ENCODE data around the gene CMC2. TPM values are rescaled to one million over a fixed set of nuclear protein-coding genes. Genes with fewer than 3 reads are reported as not detected.

CMC2 gene
- total and polyA plus RNA-seq, 9 of the 15 experiments (the other 6 are each of a cell fraction or from before 2014, with no cell fraction given): 122 to 501 (median 172) TPM

DNA sequence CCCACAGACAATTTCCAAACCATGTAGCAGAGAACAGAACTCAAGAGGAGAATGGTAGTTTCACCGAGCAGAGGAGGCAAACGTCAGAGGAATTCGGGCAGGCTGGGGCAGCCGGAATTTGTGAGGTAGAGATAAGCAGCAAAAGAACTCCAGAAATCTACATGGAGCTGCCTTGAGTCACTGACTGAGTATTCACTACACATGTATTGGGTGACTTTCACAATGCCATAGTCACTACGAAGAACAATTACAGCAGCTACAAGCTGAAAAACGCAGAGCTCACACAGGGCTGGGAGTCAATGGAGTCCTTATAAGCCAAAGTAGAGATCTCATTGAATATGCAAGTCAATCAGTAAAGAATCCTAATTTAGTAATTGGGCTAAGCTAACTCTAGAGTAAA is 13.4 kb downstream of the CMC2 start (continued):
- TF ChIP-seq ETS2 (tag; IDR thresholded peaks at IDR 0.05; ENCODE audit: borderline replicate concordance, poor library complexity, severe bottlenecking): no peak
- TF ChIP-seq ZNF165 (CRISPR knock-in tag; IDR thresholded peaks at IDR 0.05; ENCODE audit: borderline replicate concordance): no peak
- TF ChIP-seq RBM15 (IDR thresholded peaks at IDR 0.05; ENCODE audit: insufficient read depth, low read length): no peak
- TF ChIP-seq BDP1 (IDR thresholded peaks at IDR 0.05; ENCODE audit: insufficient read depth, insufficient read length): no peak
- no peak for TF ChIP-seq ZC3H4 (CRISPR knock-in tag; IDR thresholded peaks at IDR 0.05; ENCODE audit: borderline replicate concordance)
- TF ChIP-seq, protein P1, sequence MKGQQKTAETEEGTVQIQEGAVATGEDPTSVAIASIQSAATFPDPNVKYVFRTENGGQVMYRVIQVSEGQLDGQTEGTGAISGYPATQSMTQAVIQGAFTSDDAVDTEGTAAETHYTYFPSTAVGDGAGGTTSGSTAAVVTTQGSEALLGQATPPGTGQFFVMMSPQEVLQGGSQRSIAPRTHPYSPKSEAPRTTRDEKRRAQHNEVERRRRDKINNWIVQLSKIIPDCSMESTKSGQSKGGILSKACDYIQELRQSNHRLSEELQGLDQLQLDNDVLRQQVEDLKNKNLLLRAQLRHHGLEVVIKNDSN (CRISPR knock-in tag; IDR thresholded peaks at IDR 0.05): no peak
- no peak for TF ChIP-seq MYNN (IDR thresholded peaks at IDR 0.05)
- TF ChIP-seq MYNN (CRISPR knock-in tag; IDR thresholded peaks at IDR 0.05): no peak
- no peak for TF ChIP-seq CCAR2 (IDR thresholded peaks at IDR 0.05; ENCODE audit: low read depth, low read length)
- no peak for TF ChIP-seq BRD9 (IDR thresholded peaks at IDR 0.05; ENCODE audit: low read depth, partially characterized antibody)
- TF ChIP-seq SMARCC2 (IDR thresholded peaks at IDR 0.05; ENCODE audit: low read depth): peak; percentile 46; the same call in 1 of the 2 replicates
- TF ChIP-seq, protein P2, sequence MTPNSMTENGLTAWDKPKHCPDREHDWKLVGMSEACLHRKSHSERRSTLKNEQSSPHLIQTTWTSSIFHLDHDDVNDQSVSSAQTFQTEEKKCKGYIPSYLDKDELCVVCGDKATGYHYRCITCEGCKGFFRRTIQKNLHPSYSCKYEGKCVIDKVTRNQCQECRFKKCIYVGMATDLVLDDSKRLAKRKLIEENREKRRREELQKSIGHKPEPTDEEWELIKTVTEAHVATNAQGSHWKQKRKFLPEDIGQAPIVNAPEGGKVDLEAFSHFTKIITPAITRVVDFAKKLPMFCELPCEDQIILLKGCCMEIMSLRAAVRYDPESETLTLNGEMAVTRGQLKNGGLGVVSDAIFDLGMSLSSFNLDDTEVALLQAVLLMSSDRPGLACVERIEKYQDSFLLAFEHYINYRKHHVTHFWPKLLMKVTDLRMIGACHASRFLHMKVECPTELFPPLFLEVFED (CRISPR knock-in tag; conservative IDR thresholded peaks at IDR 0.05): no peak
- TF ChIP-seq ZEB2 (IDR thresholded peaks at IDR 0.05): no peak
- TF ChIP-seq RBM39 (optimal IDR thresholded peaks at IDR 0.05; ENCODE audit: low read depth, low read length): no peak
- no peak for TF ChIP-seq ZNF75A (CRISPR knock-in tag; IDR thresholded peaks at IDR 0.05)
- TF ChIP-seq ZNF212 (CRISPR knock-in tag; IDR thresholded peaks at IDR 0.05): no peak
- TF ChIP-seq, protein P3, sequence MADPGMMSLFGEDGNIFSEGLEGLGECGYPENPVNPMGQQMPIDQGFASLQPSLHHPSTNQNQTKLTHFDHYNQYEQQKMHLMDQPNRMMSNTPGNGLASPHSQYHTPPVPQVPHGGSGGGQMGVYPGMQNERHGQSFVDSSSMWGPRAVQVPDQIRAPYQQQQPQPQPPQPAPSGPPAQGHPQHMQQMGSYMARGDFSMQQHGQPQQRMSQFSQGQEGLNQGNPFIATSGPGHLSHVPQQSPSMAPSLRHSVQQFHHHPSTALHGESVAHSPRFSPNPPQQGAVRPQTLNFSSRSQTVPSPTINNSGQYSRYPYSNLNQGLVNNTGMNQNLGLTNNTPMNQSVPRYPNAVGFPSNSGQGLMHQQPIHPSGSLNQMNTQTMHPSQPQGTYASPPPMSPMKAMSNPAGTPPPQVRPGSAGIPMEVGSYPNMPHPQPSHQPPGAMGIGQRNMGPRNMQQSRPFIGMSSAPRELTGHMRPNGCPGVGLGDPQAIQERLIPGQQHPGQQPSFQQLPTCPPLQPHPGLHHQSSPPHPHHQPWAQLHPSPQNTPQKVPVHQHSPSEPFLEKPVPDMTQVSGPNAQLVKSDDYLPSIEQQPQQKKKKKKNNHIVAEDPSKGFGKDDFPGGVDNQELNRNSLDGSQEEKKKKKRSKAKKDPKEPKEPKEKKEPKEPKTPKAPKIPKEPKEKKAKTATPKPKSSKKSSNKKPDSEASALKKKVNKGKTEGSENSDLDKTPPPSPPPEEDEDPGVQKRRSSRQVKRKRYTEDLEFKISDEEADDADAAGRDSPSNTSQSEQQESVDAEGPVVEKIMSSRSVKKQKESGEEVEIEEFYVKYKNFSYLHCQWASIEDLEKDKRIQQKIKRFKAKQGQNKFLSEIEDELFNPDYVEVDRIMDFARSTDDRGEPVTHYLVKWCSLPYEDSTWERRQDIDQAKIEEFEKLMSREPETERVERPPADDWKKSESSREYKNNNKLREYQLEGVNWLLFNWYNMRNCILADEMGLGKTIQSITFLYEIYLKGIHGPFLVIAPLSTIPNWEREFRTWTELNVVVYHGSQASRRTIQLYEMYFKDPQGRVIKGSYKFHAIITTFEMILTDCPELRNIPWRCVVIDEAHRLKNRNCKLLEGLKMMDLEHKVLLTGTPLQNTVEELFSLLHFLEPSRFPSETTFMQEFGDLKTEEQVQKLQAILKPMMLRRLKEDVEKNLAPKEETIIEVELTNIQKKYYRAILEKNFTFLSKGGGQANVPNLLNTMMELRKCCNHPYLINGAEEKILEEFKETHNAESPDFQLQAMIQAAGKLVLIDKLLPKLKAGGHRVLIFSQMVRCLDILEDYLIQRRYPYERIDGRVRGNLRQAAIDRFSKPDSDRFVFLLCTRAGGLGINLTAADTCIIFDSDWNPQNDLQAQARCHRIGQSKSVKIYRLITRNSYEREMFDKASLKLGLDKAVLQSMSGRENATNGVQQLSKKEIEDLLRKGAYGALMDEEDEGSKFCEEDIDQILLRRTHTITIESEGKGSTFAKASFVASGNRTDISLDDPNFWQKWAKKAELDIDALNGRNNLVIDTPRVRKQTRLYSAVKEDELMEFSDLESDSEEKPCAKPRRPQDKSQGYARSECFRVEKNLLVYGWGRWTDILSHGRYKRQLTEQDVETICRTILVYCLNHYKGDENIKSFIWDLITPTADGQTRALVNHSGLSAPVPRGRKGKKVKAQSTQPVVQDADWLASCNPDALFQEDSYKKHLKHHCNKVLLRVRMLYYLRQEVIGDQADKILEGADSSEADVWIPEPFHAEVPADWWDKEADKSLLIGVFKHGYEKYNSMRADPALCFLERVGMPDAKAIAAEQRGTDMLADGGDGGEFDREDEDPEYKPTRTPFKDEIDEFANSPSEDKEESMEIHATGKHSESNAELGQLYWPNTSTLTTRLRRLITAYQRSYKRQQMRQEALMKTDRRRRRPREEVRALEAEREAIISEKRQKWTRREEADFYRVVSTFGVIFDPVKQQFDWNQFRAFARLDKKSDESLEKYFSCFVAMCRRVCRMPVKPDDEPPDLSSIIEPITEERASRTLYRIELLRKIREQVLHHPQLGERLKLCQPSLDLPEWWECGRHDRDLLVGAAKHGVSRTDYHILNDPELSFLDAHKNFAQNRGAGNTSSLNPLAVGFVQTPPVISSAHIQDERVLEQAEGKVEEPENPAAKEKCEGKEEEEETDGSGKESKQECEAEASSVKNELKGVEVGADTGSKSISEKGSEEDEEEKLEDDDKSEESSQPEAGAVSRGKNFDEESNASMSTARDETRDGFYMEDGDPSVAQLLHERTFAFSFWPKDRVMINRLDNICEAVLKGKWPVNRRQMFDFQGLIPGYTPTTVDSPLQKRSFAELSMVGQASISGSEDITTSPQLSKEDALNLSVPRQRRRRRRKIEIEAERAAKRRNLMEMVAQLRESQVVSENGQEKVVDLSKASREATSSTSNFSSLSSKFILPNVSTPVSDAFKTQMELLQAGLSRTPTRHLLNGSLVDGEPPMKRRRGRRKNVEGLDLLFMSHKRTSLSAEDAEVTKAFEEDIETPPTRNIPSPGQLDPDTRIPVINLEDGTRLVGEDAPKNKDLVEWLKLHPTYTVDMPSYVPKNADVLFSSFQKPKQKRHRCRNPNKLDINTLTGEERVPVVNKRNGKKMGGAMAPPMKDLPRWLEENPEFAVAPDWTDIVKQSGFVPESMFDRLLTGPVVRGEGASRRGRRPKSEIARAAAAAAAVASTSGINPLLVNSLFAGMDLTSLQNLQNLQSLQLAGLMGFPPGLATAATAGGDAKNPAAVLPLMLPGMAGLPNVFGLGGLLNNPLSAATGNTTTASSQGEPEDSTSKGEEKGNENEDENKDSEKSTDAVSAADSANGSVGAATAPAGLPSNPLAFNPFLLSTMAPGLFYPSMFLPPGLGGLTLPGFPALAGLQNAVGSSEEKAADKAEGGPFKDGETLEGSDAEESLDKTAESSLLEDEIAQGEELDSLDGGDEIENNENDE (IDR thresholded peaks at IDR 0.05; ENCODE audit: low read depth, low read length): no peak
- TF ChIP-seq MAFG (tag; conservative IDR thresholded peaks at IDR 0.05): no peak; the same call in 1 of the 2 replicates
